Retina (tissue), 1 donor: ENCODE results near the gene FOXN3.

Source experiments
- DNase-seq: peaks from one replicate; pipeline ENCODE4 v3.0.0-alpha.2; 2016

The FOXN3 gene

DNA sequence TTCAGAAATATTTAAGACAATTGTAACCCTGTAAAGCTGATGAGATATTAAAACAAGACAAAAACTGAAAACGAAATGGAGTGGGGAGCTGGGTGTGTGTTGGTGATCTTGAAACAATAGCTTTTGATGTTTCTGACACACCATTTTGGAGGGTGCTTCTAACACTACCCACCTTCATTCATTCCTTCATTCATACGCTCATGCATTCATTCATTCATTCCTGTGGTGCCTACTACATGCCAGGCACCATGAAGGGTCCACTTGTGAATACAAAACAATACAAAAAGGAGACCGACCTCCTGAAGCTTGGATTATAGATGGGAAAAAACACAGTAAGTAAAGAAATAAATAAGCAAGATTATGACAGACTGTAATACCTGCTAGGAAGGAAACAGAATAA, 60.5 kb downstream of the FOXN3 start:
- no peak for DNase-seq

DNA sequence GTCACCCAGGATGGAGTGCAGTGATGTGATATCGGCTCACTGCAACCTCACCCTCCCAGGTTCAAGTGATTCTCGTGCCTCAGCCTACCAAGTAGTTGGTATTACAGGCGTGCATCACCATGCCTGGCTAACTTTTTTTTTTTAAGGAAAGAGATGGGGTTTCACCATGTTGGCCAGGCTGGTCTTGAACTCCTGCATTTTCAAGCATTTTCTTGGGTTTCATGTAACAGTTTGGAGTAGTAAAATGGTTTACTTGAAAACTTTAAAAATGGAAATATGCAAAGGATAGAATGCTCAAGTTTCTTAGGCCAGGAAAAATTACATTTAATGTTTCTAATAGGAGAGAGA, 63.3 kb downstream of the FOXN3 start:
- DNase-seq, result no peak

DNA sequence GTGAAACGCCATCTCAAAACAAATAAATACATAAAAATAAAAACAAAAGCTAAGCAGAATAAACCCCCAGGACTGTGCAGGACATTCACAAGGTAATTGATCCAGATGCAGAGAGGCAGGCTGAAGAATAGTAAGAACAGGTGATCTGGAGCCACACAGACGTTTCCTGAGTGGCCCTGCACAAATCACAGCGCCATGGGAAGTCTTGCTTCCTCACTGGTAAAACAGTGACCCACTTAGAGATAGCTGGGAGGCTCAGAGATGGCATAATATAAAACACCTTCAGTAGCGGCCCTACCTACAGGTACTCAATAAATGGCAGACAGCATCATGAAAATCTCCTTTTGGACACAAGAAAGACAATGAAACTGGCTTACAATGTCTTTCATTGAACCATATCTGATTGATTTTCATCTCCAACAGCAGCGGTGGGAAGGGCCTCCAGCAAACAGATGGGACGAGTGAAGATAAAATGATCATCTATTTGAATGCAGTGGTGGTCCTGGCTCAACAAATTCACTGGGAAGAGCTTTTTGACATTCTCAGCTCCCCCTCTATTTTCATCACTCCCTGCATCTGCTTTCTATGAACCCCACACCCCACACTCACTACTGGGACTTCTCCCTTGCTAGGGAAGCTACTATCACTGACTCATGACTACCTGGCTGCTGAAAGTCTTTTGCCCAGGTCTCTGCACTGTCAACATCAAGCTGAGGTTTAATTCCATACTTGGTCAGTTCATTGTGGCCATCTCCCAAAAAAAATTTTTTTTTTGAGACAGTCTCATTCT, 63.9 kb downstream of the FOXN3 start:
- DNase-seq, result no peak

- DNase-seq, result no peak
Measured at GRCh38 chr14:89351516-89352404, 65.3 kb downstream of the FOXN3 start.

GRCh38 chr14:89351221-89351515, 65.9 kb downstream of the FOXN3 start:
- no peak for DNase-seq

GRCh38 chr14:89350152-89350551, 66.9 kb downstream of the FOXN3 start:
- DNase-seq, result no peak

- peak; percentile 93 for DNase-seq
Measured at GRCh38 chr14:89349171-89350008, 67.6 kb downstream of the FOXN3 start.

- DNase-seq, result no peak
Measured at GRCh38 chr14:89348722-89349121, 68.3 kb downstream of the FOXN3 start.

- DNase-seq, result no peak
Measured at GRCh38 chr14:89347885-89348284, 69.1 kb downstream of the FOXN3 start.

GRCh38 chr14:89344920-89345254, 72.1 kb downstream of the FOXN3 start:
- DNase-seq, result no peak

- no peak for DNase-seq
Measured at GRCh38 chr14:89343356-89343755, 73.7 kb downstream of the FOXN3 start.

DNA sequence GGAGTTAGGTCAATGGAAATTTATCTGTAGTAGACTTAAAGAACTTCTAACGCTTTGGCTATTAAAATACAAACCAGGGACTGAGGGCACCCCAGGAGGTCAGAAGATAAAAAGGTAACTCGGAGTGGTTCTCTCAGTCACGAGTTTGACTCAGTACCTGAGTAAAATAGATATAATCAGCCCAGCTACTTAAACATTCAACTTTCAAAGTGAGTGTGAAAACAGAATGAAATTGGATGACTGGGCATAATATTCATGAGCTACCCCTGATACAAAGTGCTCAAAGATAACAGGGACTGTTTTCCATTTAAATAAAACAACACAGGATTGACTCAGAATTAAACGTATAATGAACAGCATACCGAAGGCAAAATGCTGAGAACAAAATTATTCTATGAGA, 75.0 kb downstream of the FOXN3 start:
- DNase-seq, result no peak

DNA sequence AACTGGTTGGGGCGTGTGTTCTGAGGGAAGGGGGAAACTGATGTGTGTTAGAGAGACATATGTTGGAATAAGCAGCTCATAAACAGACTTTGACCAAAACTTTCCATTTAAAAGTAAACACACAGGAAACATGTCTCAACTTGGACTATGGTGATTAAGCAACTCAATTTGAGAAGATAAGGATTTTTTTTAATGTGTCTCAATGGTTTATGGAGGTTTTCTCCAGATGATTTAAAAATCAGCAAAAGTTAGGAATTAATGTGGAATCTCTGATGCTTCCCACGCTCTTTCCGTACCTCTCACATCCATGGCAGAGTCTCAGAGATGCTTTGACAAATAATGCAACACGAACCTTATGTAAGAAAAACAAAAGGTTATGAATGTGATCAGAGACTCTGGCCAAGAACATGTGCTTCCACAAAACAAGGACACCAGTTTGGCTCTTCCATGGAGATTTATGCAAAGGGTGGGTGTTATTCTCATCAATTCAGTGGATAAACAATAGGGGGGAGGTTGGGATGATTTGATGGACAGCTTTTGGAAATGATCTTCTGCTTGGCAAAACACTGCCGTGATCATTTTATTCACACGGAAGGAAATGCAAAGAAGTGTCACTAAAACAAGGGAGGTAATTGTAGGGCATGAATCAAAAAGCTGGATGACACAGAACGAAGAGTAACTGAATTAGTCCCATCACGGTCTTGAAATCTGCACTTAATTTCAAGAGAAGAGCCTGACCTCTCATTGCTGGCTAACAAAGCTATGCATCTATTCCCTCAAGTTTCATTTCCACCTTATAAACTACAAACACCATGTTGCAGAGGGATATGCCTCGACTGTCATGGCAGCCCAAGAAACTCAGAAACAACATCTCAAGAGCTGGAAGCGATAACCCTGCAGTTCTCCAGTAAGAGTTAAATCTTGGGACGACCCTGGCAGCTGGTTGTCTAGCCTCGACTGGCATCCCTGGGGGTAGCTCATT, 76.5 kb downstream of the FOXN3 start:
- DNase-seq, result peak; percentile 80

GRCh38 chr14:89339579-89339978, 77.5 kb downstream of the FOXN3 start:
- DNase-seq, result no peak

DNA sequence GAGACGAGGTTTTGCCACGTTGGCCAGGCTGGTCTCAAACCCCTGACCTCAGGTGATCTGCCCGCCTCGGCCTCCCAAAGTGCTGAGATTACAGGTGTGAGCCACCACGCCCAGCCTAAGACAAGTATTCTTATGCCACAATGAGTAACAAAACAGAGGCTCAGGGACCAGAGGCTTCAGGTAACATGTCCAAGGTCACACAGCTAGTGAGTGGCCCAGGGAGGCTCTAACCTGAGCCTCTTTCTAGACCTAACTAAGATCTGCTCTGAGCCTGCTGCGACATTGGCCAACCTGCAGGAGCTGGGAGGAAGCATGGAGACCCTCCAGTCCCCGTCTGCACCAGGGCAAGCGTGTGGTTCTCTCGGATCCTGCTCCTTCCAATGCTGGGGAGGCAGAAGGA, 77.9 kb downstream of the FOXN3 start:
- DNase-seq, result no peak

DNA sequence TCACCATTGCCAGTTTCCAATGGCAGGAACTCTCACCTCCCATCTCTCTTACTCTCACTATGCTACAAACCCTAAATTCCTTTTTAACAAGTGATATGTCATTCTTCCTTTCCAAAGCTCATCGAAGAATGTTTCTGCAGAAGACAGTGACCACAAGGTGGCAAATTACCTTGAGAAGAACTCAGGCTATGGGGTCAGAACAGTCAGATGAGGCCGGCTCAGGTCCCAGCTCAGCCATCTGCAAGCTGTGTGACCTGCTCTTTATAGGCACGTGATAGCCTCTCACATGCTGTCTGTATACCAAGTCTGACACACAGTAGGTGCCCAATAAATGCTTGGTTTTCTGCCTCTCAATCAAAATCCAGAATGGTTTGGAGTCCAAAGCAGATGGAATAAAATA, 80.7 kb downstream of the FOXN3 start:
- no peak for DNase-seq

DNA sequence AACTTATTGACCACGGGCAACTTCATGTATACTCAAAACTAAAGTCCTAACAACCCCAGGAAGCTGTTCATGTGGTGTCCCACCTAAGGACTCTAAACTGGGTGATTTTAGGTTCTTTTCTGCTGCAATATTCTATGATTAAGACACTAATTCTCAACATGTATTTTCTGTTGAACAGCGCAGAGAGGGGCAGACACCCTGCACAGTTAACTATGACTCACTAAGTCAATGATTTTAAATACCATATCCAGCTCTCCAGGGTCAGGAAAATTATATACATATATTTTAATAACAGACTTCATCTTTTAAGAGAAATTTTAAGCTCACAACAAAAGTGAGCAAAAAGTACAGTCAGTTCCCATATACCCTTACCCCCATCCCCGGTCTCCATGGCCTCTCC, 85.0 kb downstream of the FOXN3 start:
- no peak for DNase-seq

DNA sequence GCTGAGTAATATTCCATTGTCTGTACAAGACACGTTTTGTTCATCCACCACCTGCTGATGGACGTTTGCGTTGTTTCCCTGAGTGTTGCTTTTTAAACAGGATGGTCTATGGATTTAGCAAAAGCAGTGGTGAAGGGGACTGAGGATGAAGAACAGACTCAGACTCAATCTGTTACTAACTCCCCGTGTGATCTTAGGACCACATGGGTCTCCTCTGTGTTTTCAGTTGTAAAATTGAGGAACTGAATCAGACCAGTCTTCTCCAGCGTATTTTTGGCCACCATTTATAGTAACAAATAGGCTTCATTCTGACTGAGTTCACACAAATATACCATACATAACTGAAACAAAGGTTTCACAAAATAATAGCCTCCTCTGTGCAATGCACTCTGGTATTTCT, 85.6 kb downstream of the FOXN3 start:
- DNase-seq, result no peak

DNA sequence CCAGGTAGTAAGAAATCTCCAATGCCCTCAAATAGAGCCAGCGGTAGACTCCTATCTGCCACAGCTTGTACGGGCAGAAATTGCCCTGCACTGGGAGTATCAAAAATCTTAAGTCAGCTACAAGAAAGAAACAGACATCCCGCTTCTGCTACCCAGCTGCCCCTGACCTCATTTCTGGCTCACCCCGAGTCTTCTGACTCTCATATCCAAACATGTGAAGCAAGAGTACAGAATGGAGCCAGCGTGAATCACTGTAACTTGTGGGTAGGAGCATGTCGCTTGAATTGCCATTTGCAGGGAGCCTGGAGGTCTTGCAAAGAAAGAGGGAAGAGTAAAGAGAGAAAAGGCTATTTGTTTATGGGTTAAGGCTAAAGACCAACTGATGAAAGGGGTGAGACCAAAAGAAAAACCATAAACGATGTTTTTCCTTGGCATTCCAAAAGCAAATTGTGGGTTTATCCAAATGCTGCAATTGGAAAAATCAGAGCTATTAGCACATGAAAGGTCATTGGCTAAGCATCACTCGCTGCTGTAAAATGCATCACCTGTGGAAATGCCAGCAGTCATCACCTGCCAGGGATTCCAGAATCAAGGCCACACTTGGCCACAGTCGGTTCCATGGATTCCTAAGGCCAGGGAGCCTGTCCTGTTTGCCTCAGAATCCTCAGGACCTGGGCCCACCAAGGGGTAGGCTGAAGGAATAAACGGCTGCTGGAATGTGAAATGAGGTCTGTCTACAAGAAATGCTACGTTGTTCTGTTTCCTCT, 86.6 kb downstream of the FOXN3 start:
- DNase-seq, result no peak

DNA sequence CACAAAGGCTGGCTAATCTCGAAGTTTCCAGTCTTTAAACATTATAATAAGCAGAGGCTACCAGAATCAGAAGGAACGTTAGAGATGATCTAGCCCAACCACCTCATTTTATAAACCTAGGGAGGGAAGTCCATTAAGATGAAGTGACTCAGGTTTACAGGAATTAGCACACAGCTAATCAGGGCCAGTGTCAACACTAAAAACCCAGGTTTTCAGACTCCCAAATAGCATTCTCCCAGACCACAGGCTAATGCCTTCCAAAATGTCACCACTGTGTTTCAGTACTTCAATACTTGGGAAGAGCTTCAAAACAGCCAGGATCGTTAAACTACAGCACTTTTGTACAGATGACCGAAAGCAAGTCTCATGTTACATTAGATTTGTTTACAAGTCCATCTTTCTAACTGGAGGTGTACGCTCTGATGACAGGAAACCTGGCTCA, 89.2 kb downstream of the FOXN3 start:
- DNase-seq, result no peak

- no peak for DNase-seq
Measured at GRCh38 chr14:89325959-89326358, 91.1 kb downstream of the FOXN3 start.
